ENCODE data around the gene ZNF536. TPM values are rescaled to one million over a fixed set of nuclear protein-coding genes. Genes with fewer than 3 reads are reported as not detected.

Gene ZNF536
- total and polyA plus RNA-seq, 10 of the 15 experiments (the other 5 are each of a cell fraction or from before 2014, with no cell fraction given), result not detected

- TF ChIP-seq SKIL (IDR thresholded peaks at IDR 0.05; ENCODE audit: low read depth, poor library complexity, severe bottlenecking) (no peak), GABPA (IDR thresholded peaks at IDR 0.05; ENCODE audit: low read depth) (no peak), MTA3 (IDR thresholded peaks at IDR 0.05; ENCODE audit: borderline replicate concordance, low read length) (no peak), FOXM1 (IDR thresholded peaks at IDR 0.05; ENCODE audit: low read depth, low read length) (no peak), ZBTB11 (CRISPR knock-in tag; IDR thresholded peaks at IDR 0.05) (no peak), SIN3A (IDR thresholded peaks at IDR 0.05; ENCODE audit: low read depth, low read length) (no peak), ETV6 (conservative IDR thresholded peaks at IDR 0.05 in 1 of 2, IDR thresholded peaks at IDR 0.05 in 1 of 2; ENCODE audit: borderline replicate concordance in 1 of 2, low read depth in 1 of 2) (no peak), YY1 (IDR thresholded peaks at IDR 0.05; ENCODE audit: low read depth, low read length) (no peak), CHD1 (IDR thresholded peaks at IDR 0.05; ENCODE audit: low read depth, low read length) (no peak), MAX (IDR thresholded peaks at IDR 0.05; ENCODE audit: low read depth, low read length) (no peak), JUNB (IDR thresholded peaks at IDR 0.05) (no peak)
Measured at GRCh38 chr19:30490760-30491159, 118.6 kb downstream of the ZNF536 start (continued).
